GM19239 (cell line): Measurements from ENCODE around the gene PREX1.

Experiments used
- DNase-seq: peaks from one replicate; pipeline ENCODE4 v3.0.0; 2011; ENCODE audit warnings: low spot score; ENCODE audit not compliant: insufficient read length
- FAIRE-seq: peaks from 2 replicates; lab custom pipeline; 2011; peaks lifted over from hg19 to GRCh38; lab: Jason Lieb, UNC

PREX1 gene

GRCh38 chr20:48669946-48670605, 157.7 kb downstream of the PREX1 start:
- DNase-seq: no peak
- no peak for FAIRE-seq

- DNase-seq (no peak), FAIRE-seq (no peak)
These were observed 159.3 kb downstream of the PREX1 start for GRCh38 chr20:48668451-48668946.

GRCh38 chr20:48667889-48668413, 159.8 kb downstream of the PREX1 start:
- no peak for FAIRE-seq
- DNase-seq: no peak

- FAIRE-seq: no peak
- no peak for DNase-seq
These were observed 160.3 kb downstream of the PREX1 start for GRCh38 chr20:48667481-48667880.

DNA sequence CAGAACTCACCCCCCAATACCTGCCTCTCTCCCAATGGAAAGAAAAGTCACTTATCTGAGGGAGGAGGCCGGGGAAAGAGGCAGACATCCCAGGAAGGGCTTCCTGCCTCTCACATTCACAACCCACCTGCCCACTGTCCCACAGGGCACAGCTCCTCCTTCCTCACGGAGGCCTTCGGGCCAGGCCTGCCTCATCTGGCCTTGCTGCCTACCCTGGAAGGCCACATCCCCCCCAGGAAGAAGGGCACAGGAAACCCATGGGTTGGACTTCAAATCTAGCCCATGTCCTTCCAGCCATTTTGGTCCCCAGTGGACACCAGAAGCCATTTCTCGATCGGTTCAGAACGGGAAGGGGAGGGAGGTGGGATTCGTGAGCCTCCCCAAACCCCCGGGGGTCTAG, 162.0 kb downstream of the PREX1 start:
- DNase-seq (no peak), FAIRE-seq (no peak)

GRCh38 chr20:48662711-48663110, 165.1 kb downstream of the PREX1 start:
- no peak for FAIRE-seq

GRCh38 chr20:48661575-48662455, 166.0 kb downstream of the PREX1 start:
- FAIRE-seq: no peak
- DNase-seq: no peak

More at GRCh38 chr20:48662711-48663110, 165.1 kb downstream of the PREX1 start:
- DNase-seq: no peak

- FAIRE-seq (no peak), DNase-seq (no peak)
These were observed 167.0 kb downstream of the PREX1 start for GRCh38 chr20:48660788-48661187.

DNA sequence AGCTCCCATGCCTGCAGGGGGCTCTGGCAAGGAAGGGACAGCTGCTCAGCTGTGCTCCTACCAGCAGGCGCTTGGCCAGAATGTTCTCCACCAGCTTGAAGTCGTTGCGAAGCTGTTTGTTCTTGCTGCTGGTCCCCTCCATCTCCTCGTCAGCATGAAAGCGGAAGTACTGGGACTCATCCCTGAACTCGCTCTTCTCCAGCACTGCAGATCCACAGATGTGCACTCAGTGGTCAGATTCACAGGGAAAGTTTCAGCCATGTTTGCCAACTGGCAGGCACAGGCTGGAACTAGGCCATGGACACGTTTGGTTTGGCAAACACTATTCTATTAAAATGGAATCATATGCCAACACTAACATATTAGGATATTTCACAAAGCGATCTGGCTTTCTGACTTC, 167.9 kb downstream of the PREX1 start:
- FAIRE-seq (no peak), DNase-seq (no peak)

DNA sequence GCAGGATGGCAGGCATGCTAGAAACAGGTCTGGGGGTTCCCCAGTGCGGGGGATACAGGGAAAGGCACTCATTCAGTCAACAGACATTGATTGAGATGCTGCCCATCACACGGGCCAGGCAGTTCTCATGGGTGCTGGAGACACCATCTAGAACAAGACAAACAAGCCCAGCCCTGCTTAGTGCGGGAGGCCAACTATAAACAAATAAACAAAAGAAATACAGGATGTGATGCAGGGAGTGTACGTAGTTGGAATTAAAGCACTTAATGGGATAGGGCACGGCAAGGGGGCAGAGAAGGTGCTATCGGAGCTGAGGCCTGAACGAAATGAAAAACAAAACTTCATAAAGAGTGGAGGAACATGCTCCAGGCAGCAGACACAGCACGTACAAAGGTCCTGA, 169.3 kb downstream of the PREX1 start:
- DNase-seq: no peak
- FAIRE-seq: no peak

GRCh38 chr20:48658198-48658476, 169.7 kb downstream of the PREX1 start:
- no peak for FAIRE-seq
- DNase-seq: no peak

- FAIRE-seq: peak; percentile 95
- DNase-seq: peak; percentile 92
These were observed 170.2 kb downstream of the PREX1 start for GRCh38 chr20:48657426-48658197.

DNA sequence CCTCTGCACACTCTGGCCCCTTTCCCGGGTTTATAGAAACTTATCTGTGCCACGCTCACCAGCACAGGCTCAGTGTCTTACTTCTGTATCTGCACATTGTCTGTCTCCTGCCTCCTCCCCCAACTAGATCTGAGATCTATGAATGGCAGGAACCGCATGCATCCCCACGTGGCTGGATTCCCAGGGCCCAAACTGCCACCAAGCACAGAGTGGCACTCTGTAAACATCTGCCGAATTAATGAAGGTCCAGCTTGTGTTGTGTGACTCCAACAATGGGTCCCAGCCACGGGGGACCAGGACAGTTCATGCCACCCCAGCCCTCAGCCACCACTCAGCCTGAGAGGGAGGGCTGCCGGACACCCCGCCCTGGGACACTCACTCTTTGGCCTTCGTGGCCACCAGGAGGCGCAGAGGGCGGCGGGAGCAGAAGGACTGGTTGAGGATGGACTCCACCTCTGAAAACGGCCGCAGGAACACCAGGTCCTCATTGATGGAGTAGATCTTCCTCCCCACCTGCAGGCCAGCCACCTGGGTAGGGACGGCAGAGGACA, 171.1 kb downstream of the PREX1 start:
- FAIRE-seq: no peak
- DNase-seq: no peak

GRCh38 chr20:48656137-48656536, 171.7 kb downstream of the PREX1 start:
- DNase-seq (no peak), FAIRE-seq (no peak)

- FAIRE-seq (no peak), DNase-seq (no peak)
These were observed 174.1 kb downstream of the PREX1 start for GRCh38 chr20:48653706-48654051.

DNA sequence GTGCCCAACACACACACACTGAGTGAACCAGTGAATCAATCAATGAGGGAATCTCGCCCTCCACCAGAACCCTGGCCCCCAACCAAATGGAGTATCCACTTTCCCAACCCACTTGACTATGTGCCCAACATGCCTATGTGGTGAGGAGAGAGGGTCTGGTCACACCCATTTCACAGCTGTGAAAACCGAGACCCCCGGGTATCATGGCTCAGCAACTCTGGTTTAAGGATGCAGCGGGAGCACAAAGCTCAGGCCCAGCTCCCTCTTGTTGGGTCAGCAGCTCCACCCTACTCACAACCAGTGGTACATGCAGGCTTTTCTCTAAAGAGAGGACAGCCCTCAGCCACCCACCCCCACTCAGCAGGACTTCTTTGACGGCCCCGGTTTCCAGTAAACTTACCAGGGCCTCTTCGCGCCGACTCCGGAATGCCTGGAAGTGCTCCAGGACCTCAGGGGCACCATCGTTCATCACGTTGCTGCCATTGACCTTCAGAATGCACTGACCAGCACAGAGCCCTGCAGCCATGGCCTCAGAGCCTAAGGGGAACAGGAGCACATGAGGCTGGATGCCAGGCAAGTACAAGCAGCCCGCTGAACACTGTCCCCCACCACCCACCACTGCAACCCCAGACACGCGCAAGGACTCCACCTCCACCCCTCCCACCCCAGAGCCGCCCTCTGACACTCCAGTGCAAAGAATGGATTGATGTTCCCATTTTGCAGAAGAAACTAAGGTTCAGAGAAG, 174.7 kb downstream of the PREX1 start:
- FAIRE-seq: no peak
- no peak for DNase-seq

DNA sequence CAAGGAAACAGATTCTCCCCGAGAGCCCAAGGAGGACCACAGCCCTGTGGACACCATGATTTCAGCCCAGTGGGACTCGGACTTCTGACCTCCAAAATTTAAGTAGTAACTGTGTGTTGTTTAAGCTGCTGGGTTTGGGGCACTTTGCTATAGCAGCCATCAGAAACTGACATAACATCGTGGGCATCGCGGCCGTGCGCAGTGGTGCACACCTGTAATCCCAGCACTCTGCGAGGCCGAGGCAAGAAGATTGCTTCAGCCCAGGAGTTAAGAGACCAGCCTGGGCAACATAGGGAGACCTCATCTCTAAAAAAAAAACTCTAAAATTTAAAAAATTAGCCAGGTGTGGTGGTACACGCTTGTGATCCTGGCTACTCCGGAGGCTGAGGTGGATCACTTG, 175.8 kb downstream of the PREX1 start:
- FAIRE-seq (no peak), DNase-seq (no peak)

- DNase-seq (no peak), FAIRE-seq (no peak)
These were observed 176.5 kb downstream of the PREX1 start for GRCh38 chr20:48651271-48651670.

- no peak for FAIRE-seq
These were observed 177.9 kb downstream of the PREX1 start for GRCh38 chr20:48649868-48650267.

GRCh38 chr20:48649104-48649626, 178.6 kb downstream of the PREX1 start:
- DNase-seq: no peak
- FAIRE-seq: no peak

More at GRCh38 chr20:48649868-48650267, 177.9 kb downstream of the PREX1 start:
- no peak for DNase-seq
